Measurements from ENCODE around the gene DNAH6. TPM values are rescaled to one million over a fixed set of nuclear protein-coding genes. Genes with fewer than 3 reads are reported as not detected.

The DNAH6 gene
- total RNA-seq, 1 experiment from 2014 or later = 0.26 TPM

GRCh38 chr2:84700006-84700405, 183.7 kb downstream of the DNAH6 start:
- Histone ChIP-seq H4K8ac (replicated peaks; ENCODE audit: insufficient read length, low read depth, low read length) (no peak overlapping the region), H3K18ac (ENCODE audit: insufficient read length, low read depth, low read length) (no peak overlapping the region), H3K56ac (ENCODE audit: insufficient read length, low read depth, low read length) (no peak overlapping the region), H2AK5ac (ENCODE audit: insufficient read length, low read length) (no peak overlapping the region), H2AFZ (ENCODE audit: low read length) (no peak overlapping the region), H3K14ac (ENCODE audit: insufficient read depth, low read length) (no peak overlapping the region), H2BK12ac (ENCODE audit: insufficient read length, low read depth, low read length) (no peak overlapping the region), H3K27me3 (ENCODE audit: insufficient read depth, low read length) (no peaks in the 10 kb centered on the region), H3K4me2 (ENCODE audit: insufficient read depth, insufficient read length, low read length) (no peak overlapping the region), H2BK5ac (ENCODE audit: insufficient read length, low read length) (no peak overlapping the region), H3K4me1 (ENCODE audit: insufficient read depth, low read length) (no peaks in the 10 kb centered on the region), H3K27ac (ENCODE audit: insufficient read length, low read depth, low read length) (no peak overlapping the region), H4K91ac (ENCODE audit: insufficient read length, low read depth, low read length) (no peak overlapping the region), H4K5ac (ENCODE audit: insufficient read length, low read depth, low read length) (no peak overlapping the region), H3K23ac (ENCODE audit: insufficient read length, low read depth, low read length) (no peak overlapping the region), H3T11ph (ENCODE audit: low read length) (no peak overlapping the region), H3K9me3 (ENCODE audit: control insufficient read depth, low read depth, low read length) (no peaks in the 10 kb centered on the region), H3K79me1 (ENCODE audit: insufficient read depth, low read depth, low read length, poor library complexity, severe bottlenecking) (no peaks in the 10 kb centered on the region), H2BK20ac (ENCODE audit: low read depth, low read length, poor library complexity, severe bottlenecking) (no peak overlapping the region), H3K23me2 (ENCODE audit: insufficient read length, low read depth, low read length, poor library complexity, severe bottlenecking) (no peaks in the 10 kb centered on the region), H3K79me2 (ENCODE audit: insufficient read depth, low read length) (no peaks in the 10 kb centered on the region), H4K20me1 (ENCODE audit: control insufficient read depth, insufficient read depth, insufficient read length) (no peaks in the 10 kb centered on the region), H3K4ac (ENCODE audit: low read depth, low read length) (no peak overlapping the region), H2BK120ac (ENCODE audit: low read depth, low read length, poor library complexity, severe bottlenecking) (no peak overlapping the region), H3K9ac (ENCODE audit: extremely low read depth, insufficient read length, low read length) (no peak overlapping the region), H2BK15ac (ENCODE audit: low read depth, low read length) (no peak overlapping the region)
- Mint-ChIP-seq H3K27me3 (ENCODE audit: low read depth) (no peaks in the 10 kb centered on the region; the same call in none of the 2 replicates), H3K36me3 (ENCODE audit: insufficient read depth in 1 of 3, low read depth in 3 of 3) (peaks cover 0 to 8% (median 0%) of the 10 kb centered on the region in 3 experiments; a peak in 1 of 7 replicates), H3K4me1 (no peaks in the 10 kb centered on the region), H3K9me3 (peaks cover 9 to 13% of the 10 kb centered on the region in 2 experiments), H3K27ac (no peak overlapping the region), H3K4me3 (no peak overlapping the region)
- DNase-seq = no peak
- TF ChIP-seq, protein P1, sequence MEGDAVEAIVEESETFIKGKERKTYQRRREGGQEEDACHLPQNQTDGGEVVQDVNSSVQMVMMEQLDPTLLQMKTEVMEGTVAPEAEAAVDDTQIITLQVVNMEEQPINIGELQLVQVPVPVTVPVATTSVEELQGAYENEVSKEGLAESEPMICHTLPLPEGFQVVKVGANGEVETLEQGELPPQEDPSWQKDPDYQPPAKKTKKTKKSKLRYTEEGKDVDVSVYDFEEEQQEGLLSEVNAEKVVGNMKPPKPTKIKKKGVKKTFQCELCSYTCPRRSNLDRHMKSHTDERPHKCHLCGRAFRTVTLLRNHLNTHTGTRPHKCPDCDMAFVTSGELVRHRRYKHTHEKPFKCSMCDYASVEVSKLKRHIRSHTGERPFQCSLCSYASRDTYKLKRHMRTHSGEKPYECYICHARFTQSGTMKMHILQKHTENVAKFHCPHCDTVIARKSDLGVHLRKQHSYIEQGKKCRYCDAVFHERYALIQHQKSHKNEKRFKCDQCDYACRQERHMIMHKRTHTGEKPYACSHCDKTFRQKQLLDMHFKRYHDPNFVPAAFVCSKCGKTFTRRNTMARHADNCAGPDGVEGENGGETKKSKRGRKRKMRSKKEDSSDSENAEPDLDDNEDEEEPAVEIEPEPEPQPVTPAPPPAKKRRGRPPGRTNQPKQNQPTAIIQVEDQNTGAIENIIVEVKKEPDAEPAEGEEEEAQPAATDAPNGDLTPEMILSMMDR (conservative IDR thresholded peaks at IDR 0.05) = no peak
- no CpG with 5 or more reads among the region's 3 CpGs for WGBS (ENCODE audit: extremely low coverage, insufficient read length, low lambda C conversion rate)
